H1 (cell line): Measurements from ENCODE around the gene ST14. TPM values are rescaled to one million over a fixed set of nuclear protein-coding genes. Genes with fewer than 3 reads are reported as not detected.

ENCODE experiments used
- CTCF ChIA-PET: fragments of 300-600 bp; sonication (Branson Sonifier 250); formaldehyde crosslinking; loops from one replicate; lab custom pipeline; 2021; ENCODE audit not compliant: partially characterized antibody; lab: Charles Lee
- POLR2A ChIA-PET: fragments of 300-600 bp; sonication (Branson Sonifier 250); formaldehyde crosslinking; loops from one replicate; lab custom pipeline; 2021; ENCODE audit warnings: inconsistent platforms; ENCODE audit not compliant: partially characterized antibody; lab: Charles Lee
- DNase-seq, 2 experiments: peaks; one replicate each; pipeline versions ENCODE4 v3.0.0 to v3.0.0-alpha.2; 2010 to 2022; ENCODE audit warnings: low spot score in 2 of 2, low read depth in 1 of 2, mixed read lengths in 1 of 2
- FAIRE-seq: peaks from 2 replicates; lab custom pipeline; 2011; peaks lifted over from hg19 to GRCh38; lab: Jason Lieb, UNC
- H2AFZ ChIP-seq: 2 replicates; pipeline ENCODE4 v1.8.1; 2012; ENCODE audit warnings: low read length, inconsistent platforms
- H2AK5ac ChIP-seq: 2 replicates; pipeline ENCODE4 v1.6.1; 2013; ENCODE audit warnings: low read depth, low read length
- H2BK120ac ChIP-seq: replicated peaks from 2 replicates; pipeline ENCODE3; 2013; ENCODE audit warnings: low read depth, low read length, inconsistent platforms
- H2BK12ac ChIP-seq: 2 replicates; pipeline ENCODE4 v1.6.1; 2013; ENCODE audit warnings: low read depth, low read length
- H2BK15ac ChIP-seq: 2 replicates; pipeline ENCODE4 v1.6.1; 2013; ENCODE audit warnings: low read length
- H2BK20ac ChIP-seq: 2 replicates; pipeline ENCODE4 v1.6.1; 2013; ENCODE audit warnings: low read length
- H2BK5ac ChIP-seq: 2 replicates; pipeline ENCODE4 v1.6.1; 2013; ENCODE audit warnings: low read depth, low read length
- H3K14ac ChIP-seq: 2 replicates; pipeline ENCODE4 v1.6.1; 2013; ENCODE audit warnings: inconsistent platforms; ENCODE audit not compliant: insufficient read length
- H3K18ac ChIP-seq: 2 replicates; pipeline ENCODE4 v1.6.1; 2013; ENCODE audit warnings: low read length; ENCODE audit errors: extremely low read depth
- H3K23ac ChIP-seq: 2 replicates; pipeline ENCODE4 v1.6.1; 2013; ENCODE audit warnings: inconsistent platforms; ENCODE audit not compliant: insufficient read length
- H3K23me2 ChIP-seq: 2 replicates; pipeline ENCODE4 v1.6.1; 2013; ENCODE audit warnings: low read depth, low read length
- H3K27ac ChIP-seq: 2 replicates; pipeline ENCODE4 v1.6.1; 2011; ENCODE audit warnings: low read depth, low read length, inconsistent platforms
- H3K27me3 ChIP-seq, 4 experiments: replicated peaks in 1 of 4; 1 replicate in 1 of 4; 2 replicates in 3 of 4; pipeline versions ENCODE4 v1.6.1 to v1.8.1; 2011 to 2013; ENCODE audit warnings: low read length in 3 of 4, mild to moderate bottlenecking in 3 of 4, inconsistent platforms in 2 of 4, mixed read lengths in 2 of 4, moderate library complexity in 1 of 4; ENCODE audit not compliant: control insufficient read depth in 3 of 4, insufficient read depth in 3 of 4; ENCODE audit errors: extremely low read depth in 1 of 4
- H3K36me3 ChIP-seq, 4 experiments: 2 replicates each; pipeline versions ENCODE4 v1.6.1 to v1.8.1; 2011 to 2013; ENCODE audit warnings: mild to moderate bottlenecking in 4 of 4, low read length in 3 of 4, moderate library complexity in 2 of 4, control low read depth in 1 of 4, inconsistent platforms in 1 of 4; ENCODE audit not compliant: insufficient read depth in 4 of 4, control insufficient read depth in 2 of 4
- H3K4ac ChIP-seq: replicated peaks from 2 replicates; pipeline ENCODE3; 2013; ENCODE audit warnings: low read length, low read depth, mixed read lengths, inconsistent platforms; ENCODE audit not compliant: insufficient read length
- H3K4me1 ChIP-seq, 4 experiments: replicated peaks in 1 of 4; 1 replicate in 1 of 4; 2 replicates in 3 of 4; pipeline versions ENCODE4 v1.6.1 to v1.8.1; 2011 to 2013; ENCODE audit warnings: low read length in 3 of 4, inconsistent platforms in 2 of 4, mixed read lengths in 1 of 4; ENCODE audit not compliant: insufficient read depth in 4 of 4, control insufficient read depth in 3 of 4
- H3K4me2 ChIP-seq, 2 experiments: 2 replicates each; pipeline versions ENCODE4 v1.6.1 to v1.8.1; 2011 to 2013; ENCODE audit warnings: low read depth in 2 of 2, low read length in 2 of 2, control low read depth in 1 of 2, inconsistent platforms in 1 of 2, mild to moderate bottlenecking in 1 of 2; ENCODE audit not compliant: insufficient read depth in 1 of 2
- H3K4me3 ChIP-seq, 4 experiments: fragments of 200-600, 300-600 bp in 1 of 4; sonication (generic), shearing (Covaris generic), sonication (Bioruptor Twin) in 1 of 4; 2 replicates each; pipeline versions ENCODE4 v1.5.1 to v1.8.1; 2011 to 2016; ENCODE audit warnings: low read length in 4 of 4, low read depth in 3 of 4, control low read depth in 2 of 4, inconsistent platforms in 2 of 4, mild to moderate bottlenecking in 2 of 4, mixed read lengths in 1 of 4, moderate library complexity in 1 of 4; ENCODE audit not compliant: insufficient read depth in 2 of 4; ENCODE audit errors: extremely low read depth in 1 of 4
- H3K56ac ChIP-seq: replicated peaks from 2 replicates; pipeline ENCODE3; 2013; ENCODE audit warnings: low read depth, mild to moderate bottlenecking, mixed read lengths, low read length, inconsistent platforms; ENCODE audit not compliant: insufficient read length
- H3K79me1 ChIP-seq: 2 replicates; pipeline ENCODE4 v1.6.1; 2013; ENCODE audit warnings: low read depth, low read length, control low read depth
- H3K79me2 ChIP-seq, 2 experiments: 2 replicates each; pipeline versions ENCODE4 v1.6.1 to v1.8.1; 2012 to 2013; ENCODE audit warnings: low read length in 2 of 2, mild to moderate bottlenecking in 2 of 2, inconsistent platforms in 1 of 2; ENCODE audit not compliant: insufficient read depth in 2 of 2, control insufficient read depth in 1 of 2
- H3K9ac ChIP-seq, 4 experiments: replicated peaks in 1 of 4; 1 replicate in 1 of 4; 2 replicates in 3 of 4; pipeline versions ENCODE4 v1.6.1 to v1.8.1; 2011 to 2013; ENCODE audit warnings: low read depth in 3 of 4, low read length in 3 of 4, control low read depth in 2 of 4, mild to moderate bottlenecking in 2 of 4, moderate library complexity in 2 of 4, inconsistent platforms in 1 of 4; ENCODE audit errors: extremely low read depth in 1 of 4
- H3K9me3 ChIP-seq, 2 experiments: 2 replicates each; pipeline versions ENCODE4 v1.6.1 to v1.8.1; 2012 to 2013; ENCODE audit warnings: mild to moderate bottlenecking in 2 of 2, moderate library complexity in 2 of 2, control low read depth in 1 of 2, inconsistent platforms in 1 of 2, low read depth in 1 of 2, low read length in 1 of 2, mixed read lengths in 1 of 2; ENCODE audit not compliant: insufficient read depth in 2 of 2
- H4K20me1 ChIP-seq, 2 experiments: replicated peaks in 1 of 2; 2 replicates each; pipeline versions ENCODE3 to v1.8.1; 2011 to 2013; ENCODE audit warnings: inconsistent platforms in 2 of 2, low read length in 2 of 2, mild to moderate bottlenecking in 1 of 2; ENCODE audit not compliant: insufficient read depth in 2 of 2, control insufficient read depth in 1 of 2
- H4K5ac ChIP-seq: 2 replicates; pipeline ENCODE4 v1.6.1; 2013; ENCODE audit warnings: low read length, low read depth, mixed read lengths, inconsistent platforms; ENCODE audit not compliant: insufficient read length
- H4K8ac ChIP-seq: 2 replicates; pipeline ENCODE4 v1.8.0; 2013; ENCODE audit warnings: mild to moderate bottlenecking, moderate library complexity, low read length, inconsistent platforms; ENCODE audit not compliant: insufficient read depth; ENCODE audit errors: extremely low read depth
- H4K91ac ChIP-seq: replicated peaks from 2 replicates; pipeline ENCODE3; 2013; ENCODE audit warnings: low read length, mixed read lengths, inconsistent platforms; ENCODE audit not compliant: insufficient read length
- CTCF ChIP-seq, 3 experiments: IDR thresholded peaks; 1 replicate in 2 of 3; 2 replicates in 1 of 3; pipeline versions ENCODE4 v1.5.1 to v1.6.1; 2011; ENCODE audit warnings: low read length in 3 of 3, mild to moderate bottlenecking in 3 of 3, inconsistent platforms in 2 of 3, low read depth in 1 of 3, moderate library complexity in 1 of 3; ENCODE audit not compliant: insufficient read depth in 1 of 3; ENCODE audit errors: control extremely low read depth in 1 of 3
- JUN ChIP-seq: IDR thresholded peaks from 2 replicates; pipeline ENCODE4 v1.6.1; 2011; ENCODE audit warnings: low read depth, mild to moderate bottlenecking, improper control_type of control experiment, low read length
- JUND ChIP-seq: IDR thresholded peaks from 2 replicates; pipeline ENCODE4 v1.6.1; 2011; ENCODE audit warnings: mild to moderate bottlenecking, improper control_type of control experiment, low read length
- KDM5A ChIP-seq: fragments of 200-600 bp; IDR thresholded peaks from 2 replicates; pipeline ENCODE4 v1.7.1; 2012; ENCODE audit warnings: mild to moderate bottlenecking, low read length, inconsistent platforms, mixed read lengths
- MAFK ChIP-seq: IDR thresholded peaks from 2 replicates; pipeline ENCODE4 v1.6.1; 2012; ENCODE audit warnings: low read depth, mild to moderate bottlenecking, improper control_type of control experiment, low read length
- RXRA ChIP-seq: IDR thresholded peaks from 2 replicates; pipeline ENCODE4 v1.6.1; 2011; ENCODE audit warnings: low read depth, mild to moderate bottlenecking, low read length, moderate library complexity; ENCODE audit not compliant: insufficient read depth
- TEAD4 ChIP-seq: IDR thresholded peaks from 2 replicates; pipeline ENCODE4 v1.6.1; 2012; ENCODE audit warnings: low read depth, low read length, inconsistent platforms, mixed read lengths
- USF2 ChIP-seq: IDR thresholded peaks from 2 replicates; pipeline ENCODE4 v1.6.1; 2011; ENCODE audit warnings: low read length, improper control_type of control experiment
- WGBS, 2 experiments: shearing (Covaris generic) in 1 of 2; methylation state at CpG; one replicate each; pipeline versions ENCODE4 v1.1.6 to v1.1.7; 2013 to 2015; ENCODE audit warnings: low lambda C conversion rate in 2 of 2, mixed read lengths in 2 of 2, inconsistent platforms in 1 of 2, low coverage in 1 of 2, missing lambda C conversion rate in 1 of 2; ENCODE audit not compliant: insufficient replicate concordance in 2 of 2, insufficient coverage in 1 of 2, insufficient read length in 1 of 2; ENCODE audit errors: extremely low coverage in 1 of 2, missing lambda C conversion rate in 1 of 2; 5-methylcytosine and 5-hydroxymethylcytosine counted together
- polyA plus RNA-seq, 7 experiments: library from polyadenylated mRNA; depleted of rRNA in 3 of 7; stranded (reverse) in 5 of 7; unstranded in 2 of 7; fragments of >200 nt in 5 of 7; fragments of 200-250 nt in 2 of 7; gene quantifications; 1 replicate in 5 of 7; 2 replicates in 1 of 7; 4 replicates in 1 of 7; pipeline versions ENCODE4 v1.2.1 to v1.2.3, GENCODE V29; 2011 to 2013; ENCODE audit warnings: missing spikeins in 2 of 7, mixed read lengths in 2 of 7
- total RNA-seq: library from RNA; stranded (reverse); fragmentation: NEBNext Ultra II Directional; extraction: Animal tissue kit (Norgen Biotek cat#: 25700); gene quantifications from 2 replicates; pipeline ENCODE4 v1.2.1, GENCODE V29; 2021

The ST14 gene
- total and polyA plus RNA-seq, 2 of the 8 experiments (the other 6 are each of a cell fraction or from before 2014, with no cell fraction given), result 22.4 to 24.9 TPM

GRCh38 chr11:130126516-130126915 is 33.1 kb upstream of the ST14 start:
- Histone ChIP-seq H2BK15ac (no peak overlapping the region), H3K14ac (no peak overlapping the region), H2AFZ (no peak overlapping the region), H3K4me1 (0 out of 7 replicates have a peak, but pooled peaks cover 0 to 3% (median 0%) of the 10 kb centered on the region in 4 experiments), H3K18ac (no peak overlapping the region), H3K27me3 (no peaks in the 10 kb centered on the region), H2AK5ac (no peak overlapping the region), H3K36me3 (peaks cover 44 to 89% (median 78%) of the 10 kb centered on the region in 4 experiments), H2BK12ac (no peak overlapping the region), H3K79me1 (peaks cover 8% of the 10 kb centered on the region), H3K23me2 (no peaks in the 10 kb centered on the region; the same call in 1 of the 2 replicates), H3K4me2 (no peak overlapping the region), H3K4ac (no peak overlapping the region), H4K8ac (no peak overlapping the region), H2BK120ac (no peak overlapping the region), H3K27ac (no peak overlapping the region), H3K23ac (no peak overlapping the region), H3K56ac (no peak overlapping the region), H2BK20ac (no peak overlapping the region), H3K9me3 (no peaks in the 10 kb centered on the region), H3K4me3 (no peak overlapping the region), H4K5ac (no peak overlapping the region), H4K20me1 (peaks cover 3 to 4% of the 10 kb centered on the region in 2 experiments), H2BK5ac (no peak overlapping the region), H4K91ac (no peak overlapping the region), H3K9ac (no peak overlapping the region), H3K79me2 (peaks cover 0 to 5% of the 10 kb centered on the region in 2 experiments; a peak in 1 of 4 replicates)
- DNase-seq (no peak), FAIRE-seq (no peak)
- WGBS, 2 experiments, result 96% methylated on average over 5 of the region's 5 CpGs; no CpG with 5 or more reads in 1 of the 2 experiments
- POLR2A ChIA-PET, result interaction anchor here (2.1 kb wide), 1 partner anchor 123 kb away, joined by 4 read pairs; no protein-coding TSS in a partner anchor
- TF ChIP-seq RXRA, result no peak
- TF ChIP-seq CTCF (IDR thresholded peaks at IDR 0.05; ENCODE audit: control extremely low read depth in 1 of 3, insufficient read depth in 1 of 3, low read depth in 1 of 3, low read length in 3 of 3), result no peak
- TF ChIP-seq JUN, result no peak
- no peak for TF ChIP-seq KDM5A
- TF ChIP-seq JUND, result no peak
- no peak for TF ChIP-seq MAFK
- no peak for TF ChIP-seq USF2
- no peak for TF ChIP-seq TEAD4
- CTCF ChIA-PET, result interaction anchor here (0.8 to 2.6 kb wide), 10 partner anchors 9 to 243 kb away, joined by 3 to 10 read pairs (median 5); no protein-coding TSS in a partner anchor
